Amygdala (tissue), 56 donors: ENCODE measurements around the gene PTOV1.

Experiments used
- DNase-seq, 56 donors: peaks; one replicate each; lab custom pipeline; 2025; lab: John Stamatoyannopoulos, UW

The PTOV1 gene

GRCh38 chr19:49840321-49840720 lies 10.6 kb upstream of the PTOV1 start:
- no peak for DNase-seq

- DNase-seq = no peak
These were observed 10.2 kb upstream of the PTOV1 start for GRCh38 chr19:49840736-49841249.

GRCh38 chr19:49843265-49843664 lies 7.7 kb upstream of the PTOV1 start:
- no peak for DNase-seq

- DNase-seq = no peak
These were observed 6.5 kb upstream of the PTOV1 start for GRCh38 chr19:49844138-49845095.

- DNase-seq = no peak
These were observed 5.5 kb upstream of the PTOV1 start for GRCh38 chr19:49845414-49845813.

GRCh38 chr19:49846408-49846807 lies 4.6 kb upstream of the PTOV1 start:
- no peak for DNase-seq

- no peak for DNase-seq
These were observed 2.9 kb upstream of the PTOV1 start for GRCh38 chr19:49847731-49848696.

- DNase-seq = no peak
These were observed 2.0 kb upstream of the PTOV1 start for GRCh38 chr19:49848938-49849337.

GRCh38 chr19:49849433-49850220 lies 1.3 kb upstream of the PTOV1 start:
- no peak for DNase-seq

- DNase-seq = no peak
These were observed 805 bp upstream of the PTOV1 start for GRCh38 chr19:49850221-49850486.

- DNase-seq = peak in 16 of 56 donors; percentile 16 to 81 (median 33)
These were observed 699 bp downstream of the PTOV1 start for GRCh38 chr19:49851456-49852259.

GRCh38 chr19:49852631-49853126 lies 1.7 kb downstream of the PTOV1 start:
- no peak for DNase-seq

GRCh38 chr19:49853852-49854377 lies 3.0 kb downstream of the PTOV1 start:
- DNase-seq = no peak

GRCh38 chr19:49854378-49855263 lies 3.7 kb downstream of the PTOV1 start:
- DNase-seq = no peak

- no peak for DNase-seq
These were observed 4.3 kb downstream of the PTOV1 start for GRCh38 chr19:49855277-49855675.

- no peak for DNase-seq
These were observed 5.0 kb downstream of the PTOV1 start for GRCh38 chr19:49855676-49856573.

- DNase-seq = no peak
These were observed 5.6 kb downstream of the PTOV1 start for GRCh38 chr19:49856574-49857021.
